Central memory CD4-positive, alpha-beta T cell (primary cell): ENCODE measurements around the gene OR51L1.
"Not testable (repeated sequence)": the region's sequence is repeated elsewhere in the genome, so short reads cannot be mapped to it uniquely, and the experiment has no call there.

ENCODE experiments used
- DNase-seq: peaks from one replicate; pipeline ENCODE4 v3.0.0; 2022
- total RNA-seq, 3 experiments: gene quantifications; one replicate each; lab custom pipeline; 2026; lab: John Stamatoyannopoulos, UW

Gene OR51L1, protein sequence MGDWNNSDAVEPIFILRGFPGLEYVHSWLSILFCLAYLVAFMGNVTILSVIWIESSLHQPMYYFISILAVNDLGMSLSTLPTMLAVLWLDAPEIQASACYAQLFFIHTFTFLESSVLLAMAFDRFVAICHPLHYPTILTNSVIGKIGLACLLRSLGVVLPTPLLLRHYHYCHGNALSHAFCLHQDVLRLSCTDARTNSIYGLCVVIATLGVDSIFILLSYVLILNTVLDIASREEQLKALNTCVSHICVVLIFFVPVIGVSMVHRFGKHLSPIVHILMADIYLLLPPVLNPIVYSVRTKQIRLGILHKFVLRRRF
- total RNA-seq, result 0 reads per million in 3 experiments

DNA sequence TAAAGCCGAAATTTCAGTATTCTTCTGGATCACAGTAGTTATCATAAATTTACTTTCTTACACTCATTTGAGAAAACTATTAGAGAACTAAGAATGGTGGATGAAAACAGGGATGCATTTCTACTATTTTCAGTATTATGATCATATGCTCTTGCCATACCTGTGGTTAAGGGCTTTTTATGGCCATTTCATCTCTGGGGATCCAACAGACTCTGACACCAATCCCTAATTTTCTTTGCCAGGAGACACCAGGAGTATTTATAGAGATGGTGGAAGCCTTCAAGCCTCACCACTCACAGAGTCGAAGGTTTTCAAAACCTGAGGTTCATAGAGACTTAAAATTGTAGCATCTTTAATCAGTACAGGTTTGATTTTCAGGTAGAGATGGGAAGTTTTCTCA, at the start of gene OR51L1:
Gene OR51L1, plus strand, starts transcription at position 301 of the 400 bp plus-strand sequence. CDS start 4,132 bp downstream, outside the sequence.
- DNase-seq, result no peak

DNA sequence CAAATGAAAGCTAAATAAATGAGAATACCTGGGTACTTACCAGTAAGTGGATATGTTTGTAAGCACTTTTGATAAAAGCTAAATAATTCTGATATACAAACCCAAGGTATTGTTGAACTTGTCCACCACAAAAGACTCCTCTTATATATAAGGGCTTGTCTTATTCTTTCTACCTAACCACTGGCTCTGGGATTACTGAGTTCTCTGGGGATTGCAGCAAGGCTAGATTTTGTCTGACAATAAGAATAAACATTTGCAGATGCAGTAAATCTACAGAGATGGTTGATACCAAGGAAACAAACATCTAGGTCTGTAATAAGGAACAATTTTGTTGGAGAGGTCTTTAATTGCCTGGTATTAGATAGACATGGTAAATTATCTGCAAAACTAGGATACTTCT, 47.1 kb upstream of the OR51L1 start, which contains the start of gene OR51A4:
Gene OR51A4, minus strand, starts transcription at position 101 of the 400 bp plus-strand sequence. CDS start 505 bp downstream, outside the sequence.
- DNase-seq, result no peak

DNA sequence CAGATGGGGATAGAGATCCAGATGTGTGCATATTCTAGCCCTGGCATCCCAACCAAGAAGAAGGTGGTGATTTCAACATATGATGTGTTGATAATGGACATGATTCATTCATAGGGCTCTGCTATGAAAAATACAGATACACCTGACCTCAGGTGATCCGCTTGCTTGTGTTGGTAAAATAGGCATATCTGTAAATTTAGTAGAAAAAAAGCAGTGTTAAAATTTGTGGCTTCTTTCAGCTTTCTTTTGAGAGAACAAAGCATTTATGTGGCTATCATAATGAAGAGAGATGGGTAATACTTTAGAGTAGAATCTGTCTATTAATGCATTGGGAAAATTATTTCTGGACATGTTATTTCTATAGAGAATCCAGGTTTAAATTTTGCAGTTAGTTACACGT, 39.0 kb upstream of the OR51L1 start, which contains the start of gene OR51A2:
Gene OR51A2, minus strand, starts transcription at position 101 of the 400 bp plus-strand sequence. Its CDS starts 0 bp downstream, at position 101.
- DNase-seq, result not testable (repeated sequence)

DNA sequence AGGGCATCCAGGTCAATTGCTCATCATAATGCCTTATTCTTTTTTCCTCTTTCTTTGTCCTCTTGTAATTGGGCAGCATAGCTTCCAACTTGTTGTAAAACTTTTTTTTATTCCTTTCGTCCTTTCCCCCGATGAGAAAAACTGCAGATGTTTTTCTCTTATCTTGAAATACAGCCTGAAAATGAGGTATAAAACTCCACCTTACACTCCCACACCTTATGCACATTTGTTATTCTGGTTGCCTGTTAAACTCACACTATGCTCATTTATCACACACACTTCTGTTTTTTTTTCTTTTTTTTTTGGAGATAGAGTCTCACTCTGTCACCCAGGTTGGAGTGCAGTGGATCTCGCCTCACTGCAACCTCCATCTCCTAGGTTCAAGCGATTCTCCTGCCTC, 37.3 kb upstream of the OR51L1 start:
- DNase-seq, result no peak

DNA sequence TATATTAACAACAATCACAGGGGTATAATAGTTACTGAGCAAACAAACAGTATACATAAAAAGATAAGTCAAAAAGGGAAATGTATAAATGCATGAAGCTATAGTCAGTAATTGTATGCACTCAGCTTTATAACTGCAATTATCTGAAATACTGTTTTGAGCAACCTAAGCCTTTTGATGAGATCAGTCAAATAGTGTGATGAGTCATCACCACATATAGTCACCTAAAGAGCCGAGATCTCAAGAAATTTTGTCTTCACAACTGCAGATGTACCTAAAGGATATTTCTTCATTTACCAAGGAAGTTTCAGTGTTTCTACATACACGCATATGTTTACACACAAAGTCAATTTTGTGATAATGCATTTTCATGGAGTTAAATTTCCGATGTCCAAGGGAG, 33.8 kb upstream of the OR51L1 start:
- no peak for DNase-seq

DNA sequence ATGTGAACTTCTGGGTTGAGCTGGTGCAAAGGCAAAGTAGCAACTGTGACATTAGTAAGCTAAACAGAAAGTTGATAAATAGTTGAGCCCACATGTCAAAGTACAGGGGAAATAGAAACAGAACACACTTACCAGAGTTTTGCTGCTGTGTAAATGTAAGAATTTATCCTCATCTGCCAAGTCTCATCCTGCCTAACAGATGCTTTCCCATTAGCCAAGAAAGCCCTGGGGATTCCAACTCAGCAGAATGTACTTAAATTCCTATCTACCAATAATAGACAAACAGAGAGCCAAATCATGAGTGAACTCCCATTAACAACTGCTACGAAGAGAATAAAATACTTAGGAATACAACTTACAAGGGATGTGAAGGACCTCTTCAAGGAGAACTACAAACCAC, 31.8 kb upstream of the OR51L1 start:
- no peak for DNase-seq

DNA sequence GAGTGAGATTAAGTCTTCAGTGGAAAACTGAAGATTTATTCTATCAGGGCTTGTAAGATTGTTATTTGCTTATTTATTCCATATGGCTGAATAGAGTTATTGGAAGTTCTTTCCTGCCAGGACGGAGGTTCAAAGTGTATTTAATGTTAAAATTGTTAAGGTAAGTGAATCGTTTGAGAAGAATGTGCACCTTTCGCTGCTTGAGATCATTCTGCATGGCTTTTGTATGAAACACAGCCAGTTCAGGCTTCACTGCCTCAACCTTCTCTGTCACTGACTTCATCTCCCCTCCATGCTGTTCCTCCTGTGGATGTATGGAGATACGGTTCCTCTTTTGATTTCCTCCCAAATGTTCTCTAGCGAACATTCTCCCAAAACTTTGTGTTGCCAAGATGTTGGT, 19.2 kb upstream of the OR51L1 start:
- no peak for DNase-seq

DNA sequence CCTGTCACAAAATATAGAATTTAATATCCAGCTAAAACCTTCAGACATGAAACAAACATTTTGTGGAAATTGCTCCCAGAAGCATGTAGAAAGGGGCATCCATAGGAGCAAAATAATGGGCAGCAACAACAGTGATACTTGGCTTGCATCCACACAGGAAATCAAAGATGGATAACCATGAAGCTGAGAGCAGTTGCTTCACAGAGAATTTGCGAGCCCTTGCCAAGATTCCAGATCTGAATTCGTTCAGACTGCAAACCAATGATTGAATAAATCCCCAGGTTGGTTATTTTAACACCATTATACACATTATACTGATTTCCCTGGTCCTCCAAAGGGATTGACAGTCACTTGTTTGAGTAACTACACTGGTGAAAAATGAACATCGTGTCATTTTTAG, 15.6 kb upstream of the OR51L1 start:
- DNase-seq, result no peak

DNA sequence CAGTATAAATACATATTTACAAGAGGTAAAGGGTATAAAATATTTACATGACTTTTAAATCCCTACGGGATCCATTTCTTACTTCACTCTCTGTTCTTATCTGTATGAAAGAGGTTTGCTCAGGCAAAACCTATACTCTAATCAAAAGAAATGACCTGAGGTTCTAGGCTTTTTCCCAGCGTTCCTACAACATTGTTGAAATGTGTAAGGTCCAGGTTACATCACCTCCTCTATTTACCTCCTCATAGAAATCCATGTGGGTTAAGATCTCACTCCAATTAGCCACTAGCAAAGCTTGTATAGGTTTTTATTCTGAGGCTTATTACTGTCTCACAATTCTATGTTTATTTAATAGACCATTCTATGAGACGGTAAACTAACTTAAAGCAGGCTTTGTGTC, 12.0 kb upstream of the OR51L1 start:
- DNase-seq, result no peak

DNA sequence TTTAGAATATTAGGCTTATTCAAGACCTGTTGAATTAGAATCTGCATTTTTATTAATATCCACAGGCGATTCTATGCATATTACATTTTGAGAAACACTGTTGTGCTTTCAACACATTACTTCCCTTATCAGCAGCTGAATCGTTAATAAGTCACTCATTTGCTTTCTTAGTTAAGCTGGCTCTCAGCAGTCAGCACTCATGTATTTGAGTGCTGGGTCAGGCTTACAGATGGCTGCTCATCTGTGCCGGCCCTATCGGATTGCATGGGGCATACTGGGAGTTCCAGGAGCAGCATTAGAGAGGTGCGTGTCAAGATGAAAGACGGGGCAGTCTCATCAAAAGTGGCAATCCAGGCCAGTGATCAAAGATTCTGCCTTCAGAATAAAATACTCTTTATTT, 10.8 kb upstream of the OR51L1 start:
- DNase-seq, result no peak

DNA sequence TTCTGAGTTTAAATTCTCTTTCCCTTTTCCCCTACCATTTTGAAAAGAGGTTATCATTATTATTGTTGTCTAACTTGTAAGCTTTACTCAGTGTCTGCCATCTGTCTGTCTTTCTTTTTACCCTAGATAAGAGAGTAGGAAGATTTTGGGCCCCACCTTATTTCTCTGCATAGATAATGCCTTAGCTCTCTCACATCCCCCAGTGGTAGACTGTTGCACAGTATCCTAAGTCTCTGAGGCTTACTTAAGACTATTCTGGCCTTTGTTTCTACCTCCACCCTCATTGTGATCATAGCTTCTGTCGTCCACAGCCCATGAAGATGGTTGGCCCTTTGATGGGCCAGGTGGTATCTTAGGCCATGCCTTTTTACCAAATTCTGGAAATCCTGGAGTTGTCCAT, 3.6 kb upstream of the OR51L1 start:
- DNase-seq, result no peak

DNA sequence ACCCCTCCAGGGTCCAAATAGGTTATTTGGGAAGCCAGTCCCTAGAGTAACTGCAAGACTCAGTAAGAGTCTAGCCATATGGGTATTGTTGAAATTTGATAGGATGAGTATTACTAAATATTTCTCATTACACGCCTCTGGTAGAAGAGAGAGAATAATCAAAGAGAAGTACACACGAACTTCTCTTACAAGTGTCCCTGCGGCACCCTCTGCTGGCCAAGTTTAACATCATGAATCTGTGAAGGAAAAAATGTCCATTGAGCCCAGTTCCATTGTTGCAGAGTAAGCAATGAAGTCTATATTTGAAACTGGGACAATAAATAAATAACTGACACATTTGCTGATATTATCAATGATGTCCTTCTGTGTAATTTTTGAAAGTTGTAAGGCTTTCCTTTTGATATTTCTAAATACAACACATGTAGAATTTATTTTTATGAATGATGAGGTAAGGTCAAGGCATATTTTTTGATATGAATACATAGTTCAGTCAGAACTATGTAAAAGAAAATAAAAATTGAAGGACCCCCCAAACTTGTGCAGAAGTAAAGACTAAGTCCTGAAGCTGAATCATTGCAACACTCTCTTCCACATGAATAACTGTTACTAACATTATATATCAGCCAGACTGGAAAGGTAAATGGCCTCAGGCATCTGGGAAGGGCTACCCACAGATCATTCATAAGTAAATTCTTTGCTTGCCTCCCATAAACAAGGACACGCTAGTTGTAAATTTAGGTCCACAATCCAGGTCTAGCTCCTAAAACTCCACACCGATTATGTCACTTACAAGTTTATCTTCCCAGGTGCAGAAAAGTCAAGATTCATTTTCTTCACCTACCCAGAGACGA, 10.0 kb downstream of the OR51L1 start:
- DNase-seq, result no peak

DNA sequence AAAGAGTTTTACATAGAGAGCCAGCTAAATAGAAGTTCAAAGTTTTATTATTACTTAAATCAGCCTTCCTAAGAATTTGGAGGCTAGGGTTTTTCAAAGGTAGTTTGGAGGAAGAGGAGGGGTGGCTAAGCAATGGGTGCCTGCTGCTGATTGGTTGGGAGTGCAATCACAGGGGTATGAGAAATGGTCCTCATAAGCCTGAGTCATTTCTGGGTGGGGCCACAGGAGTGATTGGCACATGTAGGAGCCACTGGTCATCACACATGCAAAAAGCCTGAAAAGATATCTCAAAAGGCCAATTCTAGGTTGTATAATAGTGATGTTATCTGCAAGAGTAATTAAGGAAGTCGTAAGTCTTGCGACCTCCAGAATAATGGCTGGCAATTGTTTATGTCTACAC, 12.9 kb downstream of the OR51L1 start:
- DNase-seq, result no peak

DNA sequence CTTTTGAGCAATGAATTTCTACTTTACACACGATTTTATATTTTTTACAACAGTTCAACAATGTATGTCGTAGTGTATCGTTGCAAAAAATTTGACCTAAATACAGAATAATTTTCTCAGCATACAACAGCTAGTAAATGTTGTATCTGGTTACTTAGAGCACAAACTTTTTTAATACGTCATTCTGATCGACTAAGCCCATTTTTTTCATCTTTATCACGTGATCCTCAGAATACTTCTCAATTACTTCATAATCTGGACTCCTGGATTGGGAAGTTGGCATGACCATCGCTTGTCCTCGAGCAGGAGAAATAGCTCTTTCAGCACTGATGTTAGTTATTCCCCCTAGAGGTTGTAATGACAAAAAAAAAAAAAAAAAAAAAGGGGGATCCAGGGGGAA, 16.6 kb downstream of the OR51L1 start:
- DNase-seq, result no peak

DNA sequence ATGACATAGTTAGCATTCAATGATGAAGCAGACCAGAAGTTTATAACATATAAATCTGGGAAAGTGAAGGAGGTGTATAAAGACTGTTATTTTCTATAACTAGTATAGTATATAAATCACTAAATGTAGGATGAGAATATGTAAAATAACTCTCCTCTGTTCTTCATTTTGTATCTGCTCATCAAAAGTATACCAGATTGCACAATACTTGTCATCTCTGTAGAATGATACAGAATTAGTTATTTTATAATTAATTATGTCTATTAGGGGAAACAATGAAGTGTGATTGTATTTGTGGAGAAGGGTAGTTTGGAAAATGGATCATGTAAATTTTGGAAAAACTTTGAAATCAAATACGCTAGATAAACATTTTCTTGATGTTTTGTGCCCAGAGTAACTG, 18.4 kb downstream of the OR51L1 start:
- DNase-seq, result no peak

DNA sequence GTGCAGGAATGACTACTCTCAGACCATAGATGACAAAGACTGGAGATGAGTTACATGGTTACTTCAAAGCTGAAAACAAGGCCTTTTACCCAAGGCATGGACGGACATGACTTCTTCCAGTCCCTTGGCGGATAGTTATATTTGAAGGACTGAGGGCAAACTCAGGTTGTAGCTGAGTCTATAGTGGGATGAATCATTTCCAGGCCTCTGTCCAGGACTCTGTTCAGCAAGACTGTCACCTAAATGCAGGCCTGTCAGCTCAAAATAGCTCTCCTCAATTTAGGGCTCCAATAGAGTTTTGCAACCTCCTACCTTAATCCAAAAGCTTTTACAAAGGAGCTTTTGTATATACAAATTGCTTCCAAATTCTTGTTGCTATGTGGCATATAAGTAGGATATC, 27.3 kb downstream of the OR51L1 start:
- no peak for DNase-seq

DNA sequence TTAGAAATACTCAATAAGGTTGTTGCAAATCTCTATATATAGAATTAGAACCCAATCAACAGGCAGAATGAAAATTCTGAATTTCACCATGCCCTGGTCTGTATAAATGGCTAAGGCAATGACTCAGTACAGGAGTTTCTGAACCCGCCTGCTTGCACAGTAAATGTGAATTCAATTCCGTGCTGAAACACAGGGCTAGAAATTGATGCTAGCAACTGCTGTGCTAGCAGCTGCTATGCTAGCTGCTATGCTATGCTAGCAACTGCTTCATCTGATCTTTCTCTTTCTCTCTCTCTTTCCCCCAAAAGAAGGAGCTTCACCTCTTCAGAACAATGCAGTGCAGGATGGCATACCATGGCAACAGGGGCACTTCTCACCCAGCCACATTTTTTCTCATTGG, 42.0 kb downstream of the OR51L1 start:
- no peak for DNase-seq

DNA sequence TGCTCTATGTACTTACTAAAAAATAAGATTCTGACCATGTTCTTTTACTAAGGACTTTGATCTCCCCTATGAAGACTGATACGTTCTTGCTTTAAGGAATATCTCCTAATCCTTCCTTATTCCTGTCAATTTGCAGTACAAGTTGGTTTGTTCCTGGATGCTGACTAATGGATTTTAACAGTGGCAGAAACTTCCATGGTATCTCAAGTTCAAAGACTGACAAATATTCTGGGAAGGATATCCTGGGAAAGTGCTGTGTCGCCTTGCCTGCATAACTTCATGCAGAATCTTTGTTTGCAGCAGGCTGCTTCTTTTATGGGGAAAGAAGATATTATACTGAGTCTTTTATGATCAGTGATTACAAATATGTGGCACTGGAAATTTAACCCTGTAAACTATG, 43.3 kb downstream of the OR51L1 start:
- no peak for DNase-seq

DNA sequence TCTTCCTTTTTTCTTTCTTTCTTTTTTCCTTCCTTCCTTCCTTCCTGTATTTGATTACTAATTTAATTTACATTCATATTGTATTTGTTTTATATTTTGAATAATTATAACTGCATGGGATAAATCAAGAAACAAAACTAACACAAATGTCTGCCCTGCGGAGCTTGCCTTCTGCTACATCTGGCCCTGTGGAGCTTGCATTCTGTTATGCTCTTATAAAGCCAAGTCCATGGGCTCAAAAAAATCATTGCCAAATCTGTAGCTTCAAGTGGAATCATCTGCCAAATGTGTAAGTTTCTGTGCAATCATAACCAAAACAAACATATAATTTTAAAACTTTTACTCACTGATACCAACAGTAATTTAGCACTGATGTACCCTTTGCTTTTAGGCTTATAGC, 43.7 kb downstream of the OR51L1 start:
- no peak for DNase-seq

DNA sequence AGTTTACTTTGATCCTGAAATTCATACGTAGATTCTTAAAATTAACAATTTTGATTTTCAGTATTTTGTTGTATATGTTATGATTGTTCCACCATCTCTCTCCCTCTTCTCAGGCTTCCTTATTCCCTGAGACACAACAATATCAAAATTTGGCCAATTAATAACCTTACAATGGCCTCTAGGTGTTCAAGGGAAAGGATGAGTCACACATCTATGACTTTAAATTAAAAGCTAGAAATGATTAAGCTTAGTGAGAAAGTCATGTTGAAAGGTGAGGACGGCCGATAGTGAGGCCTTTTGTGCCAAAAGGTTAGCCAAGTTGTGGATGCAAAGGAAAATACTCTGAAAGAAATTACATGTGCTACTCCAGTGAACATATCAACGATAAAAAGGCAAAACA, 46.2 kb downstream of the OR51L1 start:
- no peak for DNase-seq

DNA sequence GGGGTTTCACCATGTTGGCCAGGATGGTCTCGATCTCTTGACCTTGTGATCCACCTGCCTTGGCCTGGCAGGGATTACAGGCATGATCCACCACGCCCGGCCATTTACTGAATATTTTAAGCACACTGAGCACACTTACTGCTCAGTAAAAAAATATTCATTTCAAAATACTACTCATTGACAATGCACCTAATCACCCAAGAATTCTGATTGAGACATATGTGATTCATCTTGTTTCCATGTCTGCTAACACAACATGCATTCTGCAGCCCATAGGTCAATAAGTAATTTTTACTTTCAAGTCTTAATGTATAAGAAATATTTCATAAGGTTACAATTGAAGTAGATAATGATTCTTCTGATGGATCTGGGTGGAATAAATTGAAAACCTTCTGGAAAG, 47.4 kb downstream of the OR51L1 start:
- no peak for DNase-seq

DNA sequence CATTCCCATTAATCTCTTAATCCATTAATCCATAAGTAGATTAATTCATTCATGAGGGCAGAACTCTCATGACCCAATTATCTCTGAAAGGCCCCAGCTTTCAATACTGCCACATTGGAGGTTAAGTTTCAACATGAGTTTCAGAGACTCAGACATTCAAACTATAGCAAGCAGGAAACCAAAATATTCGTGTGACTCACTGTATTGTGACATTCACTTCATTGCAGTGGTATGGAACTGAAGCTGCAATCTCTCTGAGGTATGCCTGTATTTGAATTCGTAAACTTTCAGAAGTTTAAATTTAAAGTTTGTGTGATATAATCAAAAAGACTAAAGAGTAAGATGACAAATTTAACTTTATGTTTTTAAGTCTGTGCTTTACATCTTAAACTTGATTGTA, 48.7 kb downstream of the OR51L1 start:
- DNase-seq, result no peak

DNA sequence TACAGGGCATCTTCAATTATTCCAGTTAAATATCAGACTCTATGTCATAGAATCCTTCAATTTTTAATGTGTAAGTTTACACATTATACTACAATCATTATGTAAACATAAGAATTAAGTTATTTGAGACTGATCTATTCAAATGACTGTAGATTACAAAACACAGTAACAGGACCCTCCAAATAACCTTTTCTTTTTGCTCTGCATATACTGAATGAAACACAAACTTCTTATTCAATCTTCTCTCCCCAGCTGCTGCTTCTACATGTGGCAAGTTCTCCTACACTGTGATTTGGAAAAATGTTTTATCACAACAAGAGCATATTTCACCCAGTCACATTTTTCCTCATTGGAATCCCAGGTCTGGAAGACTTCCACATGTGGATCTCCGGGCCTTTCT, 51.6 kb downstream of the OR51L1 start, which contains the start of gene OR52J3:
Gene OR52J3, plus strand, starts transcription at position 301 of the 400 bp plus-strand sequence. Its CDS starts 0 bp downstream, at position 301.
- no peak for DNase-seq
